GM12875 (cell line): ENCODE measurements around the gene SHISA4.

Experiments used
- H3K4me3 ChIP-seq: one replicate; pipeline ENCODE4 v1.5.1; 2011; ENCODE audit warnings: low read depth, low read length, control low read depth
- CTCF ChIP-seq: IDR thresholded peaks from 2 replicates; pipeline ENCODE4 v1.5.1; 2011; ENCODE audit warnings: low read depth, mild to moderate bottlenecking, control low read depth, inconsistent platforms, low read length, moderate library complexity, borderline replicate concordance; ENCODE audit not compliant: insufficient read depth

Gene SHISA4

DNA sequence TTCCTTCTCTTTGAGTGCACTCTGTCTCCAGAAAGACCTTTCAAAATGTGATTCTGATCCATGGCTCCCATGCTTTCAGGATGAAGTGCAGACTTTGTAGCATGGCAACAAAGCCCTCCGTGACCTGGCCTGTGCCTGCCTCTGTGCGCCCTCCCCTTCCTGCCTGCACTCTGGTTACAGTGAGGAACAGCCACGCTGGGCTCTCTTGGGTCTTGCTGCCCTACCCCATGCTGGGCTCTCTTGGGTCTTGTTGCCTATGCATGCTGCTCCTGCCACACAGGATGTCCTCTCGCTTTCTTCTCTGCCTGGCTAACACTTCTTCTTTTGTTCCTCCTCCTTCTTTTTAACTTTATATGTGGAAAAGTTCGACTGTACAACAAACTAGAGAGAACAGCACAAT, 29.6 kb downstream of the SHISA4 start:
- no peak for TF ChIP-seq CTCF
- H3K4me3 ChIP-seq = no peak overlapping the region

- no peak overlapping the region for H3K4me3 ChIP-seq
- no peak for TF ChIP-seq CTCF
Measured at GRCh38 chr1:201921952-201922558, 33.4 kb downstream of the SHISA4 start.

GRCh38 chr1:201925301-201925567, 36.5 kb downstream of the SHISA4 start:
- no peak for TF ChIP-seq CTCF
- H3K4me3 ChIP-seq = no peak overlapping the region

- no peak overlapping the region for H3K4me3 ChIP-seq
- no peak for TF ChIP-seq CTCF
Measured at GRCh38 chr1:201925981-201926645, 37.4 kb downstream of the SHISA4 start.

GRCh38 chr1:201928266-201928665, 39.6 kb downstream of the SHISA4 start:
- TF ChIP-seq CTCF = no peak
- H3K4me3 ChIP-seq = no peak overlapping the region

DNA sequence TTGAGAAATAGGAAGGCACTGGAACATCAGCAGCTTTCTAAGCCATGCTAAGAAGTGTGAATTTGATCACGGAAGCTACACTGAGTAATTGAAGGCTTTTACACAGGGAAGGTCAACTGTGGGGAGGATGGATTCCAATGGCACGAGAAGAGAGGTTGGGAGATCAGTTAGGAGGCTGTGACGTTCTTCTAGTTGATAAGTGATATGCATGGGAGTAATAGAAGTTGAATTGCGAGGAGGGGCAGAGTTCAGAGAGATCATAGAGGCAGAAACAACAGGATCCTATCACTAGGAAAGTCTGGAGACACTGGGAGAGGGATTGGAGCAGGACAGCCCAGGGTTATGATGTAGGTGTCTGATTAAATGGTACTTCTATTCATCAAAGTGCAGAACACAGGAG, 41.4 kb downstream of the SHISA4 start:
- TF ChIP-seq CTCF = no peak
- no peak overlapping the region for H3K4me3 ChIP-seq

DNA sequence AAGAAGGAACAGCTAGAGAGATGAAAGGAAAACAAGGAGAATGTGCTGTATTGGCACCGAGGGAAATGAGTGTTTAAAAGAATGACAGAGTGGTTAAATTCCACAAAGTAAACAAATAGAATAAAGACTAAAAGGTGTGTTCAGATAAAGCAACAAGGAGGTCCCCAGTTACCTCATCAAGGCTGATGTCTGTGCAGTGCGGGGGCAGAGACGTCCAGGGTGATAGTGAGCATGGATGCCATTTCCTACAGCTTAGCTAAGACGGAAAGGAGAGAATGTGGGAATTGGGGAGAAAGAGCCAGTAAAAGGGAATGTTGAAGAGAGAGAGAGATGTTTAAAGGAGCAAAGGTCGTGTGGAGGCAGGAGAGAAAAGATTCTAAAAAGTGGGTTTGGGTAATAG, 42.1 kb downstream of the SHISA4 start:
- H3K4me3 ChIP-seq = no peak overlapping the region
- TF ChIP-seq CTCF = no peak
